ENCODE data around the gene CHN2.

Gene CHN2

GRCh38 chr7:29434380-29434768, 239.8 kb downstream of the CHN2 start:
- no peak for DNase-seq (ENCODE audit: low spot score)

- no peak for DNase-seq (ENCODE audit: low spot score)
These were observed 240.6 kb downstream of the CHN2 start for GRCh38 chr7:29435167-29435566.

- DNase-seq (ENCODE audit: low spot score), result no peak
These were observed 241.3 kb downstream of the CHN2 start for GRCh38 chr7:29435902-29436301.

GRCh38 chr7:29442146-29442545, 247.6 kb downstream of the CHN2 start:
- DNase-seq (ENCODE audit: low spot score), result peak; percentile 80

GRCh38 chr7:29443552-29443951, 249.0 kb downstream of the CHN2 start:
- DNase-seq (ENCODE audit: low spot score), result no peak

GRCh38 chr7:29444267-29444666, 249.7 kb downstream of the CHN2 start:
- DNase-seq (ENCODE audit: low spot score), result no peak

- no peak for DNase-seq (ENCODE audit: low spot score)
These were observed 251.2 kb downstream of the CHN2 start for GRCh38 chr7:29445736-29446135.

- DNase-seq (ENCODE audit: low spot score), result no peak
These were observed 253.3 kb downstream of the CHN2 start for GRCh38 chr7:29447828-29448227.

- DNase-seq (ENCODE audit: low spot score), result no peak
These were observed 255.1 kb downstream of the CHN2 start for GRCh38 chr7:29449569-29450260.

GRCh38 chr7:29453021-29453420, 258.4 kb downstream of the CHN2 start:
- no peak for DNase-seq (ENCODE audit: low spot score)

- DNase-seq (ENCODE audit: low spot score), result no peak
These were observed 259.9 kb downstream of the CHN2 start for GRCh38 chr7:29454464-29454863.

GRCh38 chr7:29454899-29455451, 260.4 kb downstream of the CHN2 start:
- DNase-seq (ENCODE audit: low spot score), result no peak

- DNase-seq (ENCODE audit: low spot score), result no peak
These were observed 262.6 kb downstream of the CHN2 start for GRCh38 chr7:29457141-29457561.

GRCh38 chr7:29457565-29458011, 263.0 kb downstream of the CHN2 start:
- no peak for DNase-seq (ENCODE audit: low spot score)

GRCh38 chr7:29458933-29459332, 264.4 kb downstream of the CHN2 start:
- DNase-seq (ENCODE audit: low spot score), result no peak

GRCh38 chr7:29459589-29459988, 265.0 kb downstream of the CHN2 start:
- DNase-seq (ENCODE audit: low spot score), result no peak

- no peak for DNase-seq (ENCODE audit: low spot score)
These were observed 267.4 kb downstream of the CHN2 start for GRCh38 chr7:29461996-29462395.

- no peak for DNase-seq (ENCODE audit: low spot score)
These were observed 269.1 kb downstream of the CHN2 start for GRCh38 chr7:29463504-29464158.

GRCh38 chr7:29464753-29465152, 270.2 kb downstream of the CHN2 start:
- peak; percentile 79 for DNase-seq (ENCODE audit: low spot score)

- DNase-seq (ENCODE audit: low spot score), result no peak
These were observed 272.8 kb downstream of the CHN2 start for GRCh38 chr7:29467193-29467926.

- DNase-seq (ENCODE audit: low spot score), result no peak
These were observed 273.6 kb downstream of the CHN2 start for GRCh38 chr7:29468196-29468595.

GRCh38 chr7:29469281-29469680, 274.7 kb downstream of the CHN2 start:
- no peak for DNase-seq (ENCODE audit: low spot score)

Data from D341Med (cell line).